Endometrial microvascular endothelial cells (primary cell): ENCODE results near the gene FAM171A1. TPM values are rescaled to one million over a fixed set of nuclear protein-coding genes. Genes with fewer than 3 reads are reported as not detected.
"Not testable (repeated sequence)": the region's sequence is repeated elsewhere in the genome, so short reads cannot be mapped to it uniquely, and the experiment has no call there.

Source experiments
- in situ Hi-C: cut with HindIII; loops from 2 replicates; pipeline ENCODE4 v1.10.0; 2017; ENCODE audit warnings: low sequenced_read_pairs, low pct_unique_long_range_greater_than_20kb; ENCODE audit errors: inconsistent ontology term
- total RNA-seq: library from RNA; depleted of rRNA; stranded (reverse); fragments of >200 nt; gene quantifications from one replicate; pipeline ENCODE4 v1.2.3, GENCODE V29; 2015; ENCODE audit errors: inconsistent ontology term

Gene FAM171A1
- total RNA-seq, 1 donor from 2014 or later, result 92.5 TPM

- in situ Hi-C loops, result no loop called here
These were observed 138.8 kb downstream of the FAM171A1 start for GRCh38 chr10:15232279-15232678.

- in situ Hi-C loops, result no loop called here
These were observed 139.7 kb downstream of the FAM171A1 start for GRCh38 chr10:15231426-15231825.

- in situ Hi-C loops, result no loop called here
These were observed 140.8 kb downstream of the FAM171A1 start for GRCh38 chr10:15230257-15230656.

GRCh38 chr10:15229268-15229667 lies 141.8 kb downstream of the FAM171A1 start:
- in situ Hi-C loops, result no loop called here

GRCh38 chr10:15228426-15228825 lies 142.7 kb downstream of the FAM171A1 start:
- in situ Hi-C loops, result no loop called here

- in situ Hi-C loops, result no loop called here
These were observed 143.3 kb downstream of the FAM171A1 start for GRCh38 chr10:15227611-15228372.

- in situ Hi-C loops, result no loop called here
These were observed 145.6 kb downstream of the FAM171A1 start for GRCh38 chr10:15225511-15225910.

GRCh38 chr10:15224948-15225347 lies 146.1 kb downstream of the FAM171A1 start:
- in situ Hi-C loops, result no loop called here

- in situ Hi-C loops, result no loop called here
These were observed 147.9 kb downstream of the FAM171A1 start for GRCh38 chr10:15223174-15223573.

GRCh38 chr10:15222511-15222910 lies 148.6 kb downstream of the FAM171A1 start:
- in situ Hi-C loops, result no loop called here

GRCh38 chr10:15220445-15220844 lies 150.6 kb downstream of the FAM171A1 start:
- in situ Hi-C loops, result no loop called here

- in situ Hi-C loops, result no loop called here
These were observed 154.4 kb downstream of the FAM171A1 start for GRCh38 chr10:15216700-15217099.

GRCh38 chr10:15214237-15214636 lies 156.9 kb downstream of the FAM171A1 start:
- in situ Hi-C loops, result no loop called here

- in situ Hi-C loops, result no loop called here
These were observed 157.6 kb downstream of the FAM171A1 start for GRCh38 chr10:15213461-15213861.

- in situ Hi-C loops, result no loop called here
These were observed 159.6 kb downstream of the FAM171A1 start for GRCh38 chr10:15211464-15211979.

GRCh38 chr10:15210521-15210920 lies 160.6 kb downstream of the FAM171A1 start:
- in situ Hi-C loops, result no loop called here

- in situ Hi-C loops, result no loop called here
These were observed 161.1 kb downstream of the FAM171A1 start for GRCh38 chr10:15209827-15210509.

GRCh38 chr10:15208221-15208620 lies 162.9 kb downstream of the FAM171A1 start:
- in situ Hi-C loops, result no loop called here

GRCh38 chr10:15207410-15207809 lies 163.7 kb downstream of the FAM171A1 start:
- in situ Hi-C loops, result not testable (repeated sequence)

GRCh38 chr10:15202639-15203038 lies 168.4 kb downstream of the FAM171A1 start:
- in situ Hi-C loops, result no loop called here
